GM23338 (cell line): ENCODE measurements around the gene ZBP1.

Experiments used
- CREB1 ChIP-seq: fragments of 250-450 bp; sonication (Bioruptor Pico); IDR thresholded peaks from 2 replicates; pipeline ENCODE4 v1.5.0; 2020; ENCODE audit warnings: low read depth, mild to moderate bottlenecking, moderate library complexity
- EZH2 ChIP-seq: fragments of 200-600 bp; sonication (generic); IDR thresholded peaks from one replicate; pipeline ENCODE4 v1.8.0; 2017; ENCODE audit warnings: antibody characterized with exemption, mild to moderate bottlenecking, low read depth; ENCODE audit not compliant: unreplicated experiment
- POLR2AphosphoS5 ChIP-seq: IDR thresholded peaks from 2 replicates; pipeline ENCODE4 v1.6.1; 2016; ENCODE audit warnings: antibody characterized with exemption, low read depth
- STAT1 ChIP-seq: IDR thresholded peaks from one replicate; pipeline ENCODE4 v1.6.1; 2016; ENCODE audit warnings: antibody characterized with exemption; ENCODE audit not compliant: unreplicated experiment
- ZNF114 ChIP-seq: fragments of 250-450 bp; sonication (Bioruptor Pico); IDR thresholded peaks from 2 replicates; pipeline ENCODE4 v1.5.0; 2020; ENCODE audit warnings: mild to moderate bottlenecking, moderate library complexity
- TF ChIP-seq, protein P1 (sequence below), 2 experiments: fragments of 200-600 bp in 1 of 2; sonication (generic) in 1 of 2; conservative IDR thresholded peaks; 2 replicates each; pipeline versions ENCODE4 v1.5.1 to v1.6.1; 2016 to 2017; ENCODE audit warnings: antibody characterized with exemption in 2 of 2, low read depth in 2 of 2, mild to moderate bottlenecking in 2 of 2, moderate library complexity in 1 of 2

GRCh38 chr20:57605045-57605444, 15.2 kb downstream of the ZBP1 start:
- TF ChIP-seq, protein P1, sequence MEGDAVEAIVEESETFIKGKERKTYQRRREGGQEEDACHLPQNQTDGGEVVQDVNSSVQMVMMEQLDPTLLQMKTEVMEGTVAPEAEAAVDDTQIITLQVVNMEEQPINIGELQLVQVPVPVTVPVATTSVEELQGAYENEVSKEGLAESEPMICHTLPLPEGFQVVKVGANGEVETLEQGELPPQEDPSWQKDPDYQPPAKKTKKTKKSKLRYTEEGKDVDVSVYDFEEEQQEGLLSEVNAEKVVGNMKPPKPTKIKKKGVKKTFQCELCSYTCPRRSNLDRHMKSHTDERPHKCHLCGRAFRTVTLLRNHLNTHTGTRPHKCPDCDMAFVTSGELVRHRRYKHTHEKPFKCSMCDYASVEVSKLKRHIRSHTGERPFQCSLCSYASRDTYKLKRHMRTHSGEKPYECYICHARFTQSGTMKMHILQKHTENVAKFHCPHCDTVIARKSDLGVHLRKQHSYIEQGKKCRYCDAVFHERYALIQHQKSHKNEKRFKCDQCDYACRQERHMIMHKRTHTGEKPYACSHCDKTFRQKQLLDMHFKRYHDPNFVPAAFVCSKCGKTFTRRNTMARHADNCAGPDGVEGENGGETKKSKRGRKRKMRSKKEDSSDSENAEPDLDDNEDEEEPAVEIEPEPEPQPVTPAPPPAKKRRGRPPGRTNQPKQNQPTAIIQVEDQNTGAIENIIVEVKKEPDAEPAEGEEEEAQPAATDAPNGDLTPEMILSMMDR (conservative IDR thresholded peaks at IDR 0.05; ENCODE audit: low read depth in 2 of 2) = no peak
- TF ChIP-seq EZH2 = no peak
- TF ChIP-seq POLR2AphosphoS5 = no peak
- no peak for TF ChIP-seq STAT1
- TF ChIP-seq ZNF114 (CRISPR knock-in tag) = no peak
- TF ChIP-seq CREB1 (CRISPR knock-in tag) = no peak
